Parathyroid adenoma (tissue), 2 donors: Measurements from ENCODE around the gene IFT57.

ENCODE experiments used
- H2AFZ ChIP-seq: fragments of 300-600 bp; sonication (generic); one replicate; pipeline ENCODE4 v1.7.0; 2017; ENCODE audit warnings: antibody characterized with exemption, mild to moderate bottlenecking
- H3K27ac ChIP-seq: fragments of 300-600 bp; sonication (generic); one replicate; pipeline ENCODE4 v1.7.0; 2017
- H3K27me3 ChIP-seq: fragments of 300-600 bp; sonication (generic); one replicate; pipeline ENCODE4 v1.7.0; 2017; ENCODE audit warnings: low read length; ENCODE audit not compliant: control insufficient read depth, insufficient read depth
- H3K36me3 ChIP-seq: fragments of 300-600 bp; sonication (generic); one replicate; pipeline ENCODE4 v1.7.0; 2017; ENCODE audit warnings: low read length; ENCODE audit not compliant: control insufficient read depth, insufficient read depth
- H3K4me1 ChIP-seq: fragments of 300-600 bp; sonication (generic); one replicate; pipeline ENCODE4 v1.7.0; 2017; ENCODE audit warnings: control low read depth
- H3K4me2 ChIP-seq: fragments of 300-600 bp; sonication (generic); one replicate; pipeline ENCODE4 v1.7.0; 2017; ENCODE audit warnings: low read length
- H3K4me3 ChIP-seq: fragments of 300-600 bp; sonication (generic); one replicate; pipeline ENCODE4 v1.7.0; 2017; ENCODE audit warnings: low read depth, low read length
- H3K79me2 ChIP-seq: fragments of 300-600 bp; sonication (generic); one replicate; pipeline ENCODE4 v1.7.0; 2017; ENCODE audit warnings: control low read depth
- H3K9ac ChIP-seq: fragments of 300-600 bp; sonication (generic); one replicate; pipeline ENCODE4 v1.7.0; 2017; ENCODE audit warnings: mild to moderate bottlenecking
- H3K9me3 ChIP-seq: fragments of 300-600 bp; sonication (generic); one replicate; pipeline ENCODE4 v1.7.0; 2017; ENCODE audit warnings: low read length; ENCODE audit not compliant: control insufficient read depth
- CTCF ChIP-seq: fragments of 300-600 bp; sonication (generic); IDR thresholded peaks from one replicate; pipeline ENCODE4 v1.7.0; 2017; ENCODE audit warnings: antibody characterized with exemption, mild to moderate bottlenecking
- donor health status: primary hyperparathyroidism.

IFT57 gene

GRCh38 chr3:108241721-108242120 lies 19.5 kb upstream of the IFT57 start:
- Histone ChIP-seq H3K9me3 (no peaks in the 10 kb centered on the region), H3K27me3 (no peaks in the 10 kb centered on the region), H3K27ac (no peak overlapping the region), H3K9ac (no peak overlapping the region), H2AFZ (no peak overlapping the region), H3K4me1 (peaks cover 2% of the 10 kb centered on the region), H3K4me2 (no peak overlapping the region), H3K36me3 (no peaks in the 10 kb centered on the region), H3K4me3 (no peak overlapping the region), H3K79me2 (no peaks in the 10 kb centered on the region)
- no peak for TF ChIP-seq CTCF

GRCh38 chr3:108241146-108241545 lies 18.9 kb upstream of the IFT57 start:
- no peaks in the 10 kb centered on the region for H3K36me3 ChIP-seq
- no peaks in the 10 kb centered on the region for H3K79me2 ChIP-seq
- H3K9me3 ChIP-seq, result no peaks in the 10 kb centered on the region
- no peak overlapping the region for H2AFZ ChIP-seq
- no peak overlapping the region for H3K4me2 ChIP-seq
- no peaks in the 10 kb centered on the region for H3K27me3 ChIP-seq
- H3K4me1 ChIP-seq, result peaks cover 2% of the 10 kb centered on the region
- H3K9ac ChIP-seq, result no peak overlapping the region
- no peak for TF ChIP-seq CTCF
- no peak overlapping the region for H3K4me3 ChIP-seq
- H3K27ac ChIP-seq, result no peak overlapping the region

GRCh38 chr3:108239082-108239481 lies 16.9 kb upstream of the IFT57 start:
- Histone ChIP-seq H3K79me2 (no peaks in the 10 kb centered on the region), H3K27me3 (no peaks in the 10 kb centered on the region), H3K9ac (no peak overlapping the region), H3K4me3 (no peak overlapping the region), H3K36me3 (no peaks in the 10 kb centered on the region), H3K4me2 (no peak overlapping the region), H2AFZ (no peak overlapping the region), H3K4me1 (peaks cover 2% of the 10 kb centered on the region), H3K27ac (no peak overlapping the region), H3K9me3 (no peaks in the 10 kb centered on the region)
- TF ChIP-seq CTCF, result no peak

GRCh38 chr3:108235290-108235689 lies 13.1 kb upstream of the IFT57 start:
- H2AFZ ChIP-seq, result no peak overlapping the region
- no peak overlapping the region for H3K27ac ChIP-seq
- no peaks in the 10 kb centered on the region for H3K27me3 ChIP-seq
- H3K4me3 ChIP-seq, result no peak overlapping the region
- no peaks in the 10 kb centered on the region for H3K9me3 ChIP-seq
- H3K9ac ChIP-seq, result no peak overlapping the region
- TF ChIP-seq CTCF, result no peak
- no peak overlapping the region for H3K4me2 ChIP-seq
- peaks cover 2% of the 10 kb centered on the region for H3K4me1 ChIP-seq
- H3K36me3 ChIP-seq, result no peaks in the 10 kb centered on the region
- H3K79me2 ChIP-seq, result no peaks in the 10 kb centered on the region

- Histone ChIP-seq H2AFZ (no peak overlapping the region), H3K36me3 (no peaks in the 10 kb centered on the region), H3K4me2 (no peak overlapping the region), H3K9ac (no peak overlapping the region), H3K27me3 (no peaks in the 10 kb centered on the region), H3K4me3 (no peak overlapping the region), H3K27ac (no peak overlapping the region), H3K9me3 (no peaks in the 10 kb centered on the region), H3K4me1 (peaks cover 2% of the 10 kb centered on the region), H3K79me2 (no peaks in the 10 kb centered on the region)
- TF ChIP-seq CTCF, result no peak
Measured at GRCh38 chr3:108234387-108234957, 12.2 kb upstream of the IFT57 start.
